H7 (cell line): Measurements from ENCODE around the gene METTL3. TPM values are rescaled to one million over a fixed set of nuclear protein-coding genes. Genes with fewer than 3 reads are reported as not detected.

Experiments used
- DNase-seq: peaks from one replicate; pipeline ENCODE4 v3.0.0; 2012
- H3K27me3 ChIP-seq: 2 replicates; pipeline ENCODE4 v1.6.0; 2011; ENCODE audit warnings: mild to moderate bottlenecking, low read length; ENCODE audit not compliant: control insufficient read depth, insufficient read depth
- H3K36me3 ChIP-seq: replicated peaks from 2 replicates; pipeline ENCODE4 v1.5.1; 2011; ENCODE audit warnings: low read length; ENCODE audit not compliant: control insufficient read depth, insufficient read depth
- H3K4me3 ChIP-seq: 2 replicates; pipeline ENCODE4 v1.5.1; 2011; ENCODE audit warnings: low read depth, mild to moderate bottlenecking, control low read depth, low read length, moderate library complexity; ENCODE audit not compliant: insufficient read depth
- total RNA-seq: library from RNA; depleted of rRNA; stranded (reverse); fragments of >200 nt; shearing (Covaris generic); gene quantifications from 2 replicates; pipeline ENCODE4 v1.2.3, GENCODE V29; 2014

The METTL3 gene
- total RNA-seq, 1 experiment from 2014 or later = 109 TPM

- H3K36me3 ChIP-seq = 0 out of 2 replicates have a peak, but pooled peaks cover 1% of the 10 kb centered on the region
- peak; percentile 33 for DNase-seq
- H3K4me3 ChIP-seq = peak overlapping the region; percentile 85
- no peaks in the 10 kb centered on the region for H3K27me3 ChIP-seq
Measured at GRCh38 chr14:21535545-21536417, 24.6 kb upstream of the METTL3 start.

GRCh38 chr14:21534576-21534975 is 23.4 kb upstream of the METTL3 start:
- Histone ChIP-seq H3K4me3 (peak overlapping the region; percentile 85), H3K27me3 (no peaks in the 10 kb centered on the region), H3K36me3 (0 out of 2 replicates have a peak, but pooled peaks cover 1% of the 10 kb centered on the region)
- DNase-seq = peak; percentile 78

GRCh38 chr14:21533294-21533693 is 22.2 kb upstream of the METTL3 start:
- DNase-seq = no peak
- H3K4me3 ChIP-seq = no peak overlapping the region
- 0 out of 2 replicates have a peak, but pooled peaks cover 1% of the 10 kb centered on the region for H3K36me3 ChIP-seq
- H3K27me3 ChIP-seq = no peaks in the 10 kb centered on the region

- Histone ChIP-seq H3K4me3 (no peak overlapping the region), H3K27me3 (no peaks in the 10 kb centered on the region), H3K36me3 (peaks cover 10% of the 10 kb centered on the region)
- DNase-seq = no peak
Measured at GRCh38 chr14:21529515-21529914, 18.4 kb upstream of the METTL3 start.

GRCh38 chr14:21528381-21529348 is 17.5 kb upstream of the METTL3 start:
- Histone ChIP-seq H3K36me3 (peaks cover 18% of the 10 kb centered on the region), H3K27me3 (no peaks in the 10 kb centered on the region), H3K4me3 (no peak overlapping the region)
- no peak for DNase-seq

- Histone ChIP-seq H3K36me3 (peaks cover 32% of the 10 kb centered on the region), H3K4me3 (no peak overlapping the region; the same call in 1 of the 2 replicates), H3K27me3 (no peaks in the 10 kb centered on the region)
- no peak for DNase-seq
Measured at GRCh38 chr14:21527318-21527679, 16.2 kb upstream of the METTL3 start.

GRCh38 chr14:21526672-21527317 is 15.7 kb upstream of the METTL3 start:
- peak; percentile 73 for DNase-seq
- Histone ChIP-seq H3K4me3 (peak overlapping the region; percentile 44), H3K36me3 (peaks cover 35% of the 10 kb centered on the region), H3K27me3 (no peaks in the 10 kb centered on the region)

- peak; percentile 96 for DNase-seq
- Histone ChIP-seq H3K36me3 (peaks cover 40% of the 10 kb centered on the region), H3K27me3 (no peaks in the 10 kb centered on the region), H3K4me3 (peak within 1 kb of the TSS; percentile 66)
Measured at GRCh38 chr14:21525962-21526671, 15.0 kb upstream of the METTL3 start, which contains the start of gene SALL2. Gene SALL2, minus strand, starts transcription at chr14:21526346. Its CDS starts 219 bp downstream, at chr14:21526127.

GRCh38 chr14:21525571-21525961 is 14.4 kb upstream of the METTL3 start:
- Histone ChIP-seq H3K4me3 (peak overlapping the region; percentile 66), H3K27me3 (no peaks in the 10 kb centered on the region), H3K36me3 (peaks cover 42% of the 10 kb centered on the region)
- no peak for DNase-seq

- Histone ChIP-seq H3K4me3 (peak overlapping the region; percentile 66), H3K27me3 (no peaks in the 10 kb centered on the region), H3K36me3 (peaks cover 42% of the 10 kb centered on the region)
- no peak for DNase-seq
Measured at GRCh38 chr14:21524575-21525490, 13.7 kb upstream of the METTL3 start.

- no peak for DNase-seq
- Histone ChIP-seq H3K27me3 (no peaks in the 10 kb centered on the region), H3K36me3 (peaks cover 42% of the 10 kb centered on the region), H3K4me3 (no peak overlapping the region)
Measured at GRCh38 chr14:21523203-21523602, 12.1 kb upstream of the METTL3 start.

GRCh38 chr14:21521501-21521900 is 10.4 kb upstream of the METTL3 start:
- Histone ChIP-seq H3K4me3 (no peak overlapping the region), H3K27me3 (no peaks in the 10 kb centered on the region), H3K36me3 (peaks cover 42% of the 10 kb centered on the region)
- DNase-seq = no peak

GRCh38 chr14:21520767-21521166 is 9.6 kb upstream of the METTL3 start:
- no peak for DNase-seq
- Histone ChIP-seq H3K27me3 (no peaks in the 10 kb centered on the region), H3K36me3 (peaks cover 42% of the 10 kb centered on the region), H3K4me3 (no peak overlapping the region)
